GM23248 (cell line): ENCODE measurements around the gene UNC5A. TPM values are rescaled to one million over a fixed set of nuclear protein-coding genes. Genes with fewer than 3 reads are reported as not detected.

Source experiments
- DNase-seq: peaks from one replicate; pipeline ENCODE4 v3.0.0-alpha.2; 2015
- H2AFZ ChIP-seq: fragments of 200-600 bp; sonication (generic); 2 replicates; pipeline ENCODE4 v1.6.1; 2016; ENCODE audit warnings: antibody characterized with exemption
- H3F3A ChIP-seq: fragments of 200-600 bp; sonication (generic); 2 replicates; pipeline ENCODE4 v1.6.1; 2016; ENCODE audit warnings: mild to moderate bottlenecking, antibody characterized with exemption, mixed run types; ENCODE audit not compliant: insufficient read depth
- H3K27ac ChIP-seq: fragments of 200-600 bp; sonication (generic); 2 replicates; pipeline ENCODE4 v1.5.1; 2016; ENCODE audit warnings: mild to moderate bottlenecking
- H3K27me3 ChIP-seq: fragments of 200-600 bp; sonication (generic); replicated peaks from 2 replicates; pipeline ENCODE4 v1.6.1; 2016; ENCODE audit warnings: mild to moderate bottlenecking; ENCODE audit not compliant: insufficient read depth
- H3K36me3 ChIP-seq: fragments of 200-600 bp; sonication (generic); 2 replicates; pipeline ENCODE4 v1.6.1; 2016; ENCODE audit warnings: low read depth, mild to moderate bottlenecking
- H3K4me1 ChIP-seq: fragments of 200-600 bp; sonication (generic); 2 replicates; pipeline ENCODE4 v1.6.1; 2016; ENCODE audit warnings: mild to moderate bottlenecking; ENCODE audit not compliant: insufficient read depth
- H3K4me2 ChIP-seq: fragments of 200-600 bp; sonication (generic); one replicate; pipeline ENCODE4 v1.6.1; 2016; ENCODE audit warnings: mild to moderate bottlenecking; ENCODE audit not compliant: unreplicated experiment
- H3K4me3 ChIP-seq: fragments of 200-600 bp; sonication (generic); 2 replicates; pipeline ENCODE4 v1.5.1; 2016; ENCODE audit warnings: mild to moderate bottlenecking
- H3K79me2 ChIP-seq: fragments of 200-600 bp; sonication (generic); 2 replicates; pipeline ENCODE4 v1.6.1; 2016; ENCODE audit warnings: mild to moderate bottlenecking; ENCODE audit not compliant: insufficient read depth
- H3K9ac ChIP-seq: fragments of 200-600 bp; sonication (generic); 2 replicates; pipeline ENCODE4 v1.6.1; 2016; ENCODE audit warnings: mild to moderate bottlenecking
- H3K9me2 ChIP-seq: fragments of 200-600 bp; sonication (generic); 2 replicates; pipeline ENCODE4 v1.6.1; 2016; ENCODE audit warnings: mixed run types, mild to moderate bottlenecking, moderate library complexity; ENCODE audit not compliant: insufficient read depth
- H3K9me3 ChIP-seq: fragments of 200-600 bp; sonication (generic); one replicate; pipeline ENCODE4 v1.6.1; 2017; ENCODE audit warnings: low read depth
- H4K20me1 ChIP-seq: fragments of 200-600 bp; sonication (generic); 2 replicates; pipeline ENCODE4 v1.6.0; 2016; ENCODE audit not compliant: insufficient read depth
- EZH2 ChIP-seq: fragments of 200-600 bp; sonication (generic); IDR thresholded peaks from 2 replicates; pipeline ENCODE4 v1.6.1; 2018; ENCODE audit warnings: antibody characterized with exemption, mild to moderate bottlenecking; ENCODE audit not compliant: insufficient read depth, poor library complexity, severe bottlenecking
- EZH2phosphoT487 ChIP-seq: fragments of 200-600 bp; sonication (generic); IDR thresholded peaks from 2 replicates; pipeline ENCODE4 v1.6.1; 2018; ENCODE audit warnings: antibody characterized with exemption, moderate library complexity, mild to moderate bottlenecking, low read depth; ENCODE audit not compliant: insufficient read depth
- WGBS, 2 experiments: methylation state at CpG; one replicate each; pipeline ENCODE4 v1.1.6; 2015 to 2017; ENCODE audit warnings: low lambda C conversion rate in 2 of 2, low coverage in 1 of 2; ENCODE audit errors: missing lambda C conversion rate in 2 of 2; 5-methylcytosine and 5-hydroxymethylcytosine counted together
- in situ Hi-C: fragments of 300-500 bp; cut with MboI; formaldehyde crosslinking; loops from 2 replicates; pipeline ENCODE4 v1.15.0; 2020
- polyA plus RNA-seq: library from polyadenylated mRNA; unstranded; fragments of >200 nt; fragmentation: Nextera tagmentation; extraction: Ambion mirVana; gene quantifications from 2 replicates; pipeline ENCODE4 v1.2.1, GENCODE V29; 2016
- total RNA-seq: library from RNA; depleted of rRNA; stranded (reverse); fragments of >200 nt; shearing (Covaris generic); gene quantifications from 2 replicates; pipeline ENCODE4 v1.2.3, GENCODE V29; 2014

Gene UNC5A
- total and polyA plus RNA-seq, 2 experiments from 2014 or later = not detected

DNA sequence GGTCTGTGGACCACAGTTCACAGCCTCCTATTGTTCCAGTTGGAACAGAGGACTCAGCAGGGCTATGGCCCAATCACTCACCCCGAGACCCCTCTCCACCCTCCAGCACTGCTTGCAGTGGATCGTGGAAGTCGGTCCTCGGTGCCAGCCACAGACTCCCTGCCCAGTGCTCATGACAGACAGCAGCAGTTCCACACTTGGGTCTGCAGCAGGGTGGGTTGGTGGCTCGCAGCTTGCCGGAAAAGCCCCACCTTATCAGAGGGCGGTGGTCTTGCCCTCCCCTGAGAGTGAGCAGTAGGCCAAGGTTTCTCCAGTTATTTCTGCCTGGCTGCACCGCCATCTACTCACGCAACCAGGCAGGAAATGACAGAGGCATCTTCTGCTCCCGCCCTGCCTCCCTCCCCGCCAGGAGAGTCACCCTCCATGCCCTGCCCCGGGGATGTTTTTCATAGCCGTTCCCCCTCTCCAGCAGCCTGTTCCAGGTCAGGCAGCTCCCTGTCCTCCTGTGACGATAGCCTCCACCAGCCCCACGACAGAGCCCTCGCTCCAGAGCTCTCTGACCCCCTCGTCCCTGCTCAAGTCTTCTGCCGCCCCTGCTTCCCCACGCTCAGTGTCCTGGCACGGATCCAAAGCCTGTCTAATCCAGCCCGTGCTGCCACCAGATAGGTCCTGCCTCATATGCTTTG is 34.5 kb downstream of the UNC5A start:
- in situ Hi-C loops = no loop called here
- H2AFZ ChIP-seq = no peak overlapping the region

DNA sequence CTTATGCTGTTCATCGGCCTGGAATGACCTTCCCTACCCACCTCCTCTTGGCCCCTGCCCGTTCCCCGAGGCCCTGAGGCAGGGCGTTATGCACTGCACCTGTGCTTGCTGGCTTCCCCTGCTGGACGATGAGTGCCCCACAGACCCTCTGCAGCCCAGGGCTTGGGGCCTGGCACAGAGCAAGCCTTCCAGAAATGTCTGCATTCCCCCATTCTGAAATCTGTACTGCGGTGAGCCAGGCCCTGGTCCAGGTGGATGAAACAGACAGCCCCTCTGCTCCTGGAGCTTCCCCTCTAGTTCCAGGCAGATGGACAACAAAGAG is 35.0 kb downstream of the UNC5A start:
- Histone ChIP-seq H3K4me1 (no peaks in the 10 kb centered on the region), H3K4me2 (no peak overlapping the region), H3K9me2 (no peaks in the 10 kb centered on the region), H3K79me2 (no peaks in the 10 kb centered on the region), H3K36me3 (no peaks in the 10 kb centered on the region), H3K9ac (no peak overlapping the region), H3K4me3 (no peak overlapping the region), H2AFZ (no peak overlapping the region), H3K27me3 (peaks cover 9% of the 10 kb centered on the region; the same call in 1 of the 2 replicates), H3K27ac (no peak overlapping the region), H3K9me3 (no peaks in the 10 kb centered on the region), H3F3A (no peaks in the 10 kb centered on the region), H4K20me1 (no peaks in the 10 kb centered on the region)
- 32 to 41% methylated on average over 6 of the region's 6 CpGs for WGBS, 2 experiments
- in situ Hi-C loops = no loop called here
- DNase-seq = no peak
- TF ChIP-seq EZH2 = no peak
- TF ChIP-seq EZH2phosphoT487 = no peak

More for the DNA sequence above, 34.5 kb downstream of the UNC5A start:
- Histone ChIP-seq H3K9me2 (no peaks in the 10 kb centered on the region), H3K4me1 (no peaks in the 10 kb centered on the region), H3K36me3 (no peaks in the 10 kb centered on the region), H3K27ac (no peak overlapping the region), H3K9me3 (no peaks in the 10 kb centered on the region), H4K20me1 (no peaks in the 10 kb centered on the region), H3K4me3 (no peak overlapping the region), H3K79me2 (no peaks in the 10 kb centered on the region), H3K9ac (no peak overlapping the region), H3K27me3 (peaks cover 10% of the 10 kb centered on the region; the same call in 1 of the 2 replicates), H3F3A (no peaks in the 10 kb centered on the region), H3K4me2 (no peak overlapping the region)
- peak; percentile 71 for DNase-seq
- no peak for TF ChIP-seq EZH2
- no peak for TF ChIP-seq EZH2phosphoT487
- WGBS, 2 experiments = 40 to 43% methylated on average over 17 to 21 of the region's 21 CpGs

DNA sequence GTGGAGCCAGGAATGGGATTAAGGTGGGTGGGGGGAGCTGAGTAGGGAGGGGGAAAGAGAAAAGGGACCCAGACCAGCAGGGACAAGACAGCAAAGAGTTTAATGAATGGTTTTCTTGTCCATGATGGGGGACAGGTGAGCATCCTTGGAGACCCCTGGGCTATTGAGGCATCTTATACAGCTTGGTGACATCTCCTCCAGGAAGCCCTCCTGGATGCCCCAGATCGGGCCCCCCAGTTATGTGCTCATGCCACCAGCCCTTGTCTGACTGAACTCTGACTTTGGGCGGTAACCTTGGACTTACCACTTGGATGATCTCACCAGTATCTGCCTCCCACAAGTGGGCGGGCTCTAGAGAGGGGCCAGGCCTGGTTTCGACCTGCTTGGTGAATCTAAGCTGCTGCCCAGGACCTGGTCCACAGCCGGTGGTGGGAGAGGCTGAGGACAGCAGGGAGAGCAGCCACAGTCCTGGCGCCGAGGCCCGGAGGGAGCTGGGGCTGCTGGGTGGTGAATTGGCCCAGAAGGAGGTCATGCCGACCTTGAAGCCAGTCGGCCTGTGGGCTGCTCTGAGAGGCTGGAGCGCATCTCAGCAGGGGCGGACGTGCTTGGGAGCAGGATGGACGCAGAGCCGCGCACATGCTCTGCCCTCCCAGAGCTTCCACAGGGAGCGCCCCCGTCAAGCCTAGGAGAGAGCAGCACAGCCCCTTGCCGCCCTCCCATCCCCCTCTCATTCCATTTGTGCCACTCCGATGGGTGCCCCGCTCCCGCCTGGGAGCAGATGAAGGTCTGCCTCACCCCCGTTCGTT is 36.2 kb downstream of the UNC5A start:
- Histone ChIP-seq H3K4me1 (no peaks in the 10 kb centered on the region), H3K36me3 (no peaks in the 10 kb centered on the region), H3K79me2 (no peaks in the 10 kb centered on the region), H4K20me1 (no peaks in the 10 kb centered on the region), H3K9ac (no peak overlapping the region), H3K9me2 (no peaks in the 10 kb centered on the region), H3K4me2 (no peak overlapping the region), H3K9me3 (no peaks in the 10 kb centered on the region), H3K27me3 (peaks cover 3% of the 10 kb centered on the region; the same call in 1 of the 2 replicates), H3K27ac (no peak overlapping the region), H3F3A (no peaks in the 10 kb centered on the region), H3K4me3 (no peak overlapping the region), H2AFZ (no peak overlapping the region)
- no peak for TF ChIP-seq EZH2phosphoT487
- TF ChIP-seq EZH2 = no peak
- peak; percentile 54 for DNase-seq
- in situ Hi-C loops = no loop called here
- 20 to 25% methylated on average over 23 to 24 of the region's 24 CpGs for WGBS, 2 experiments

DNA sequence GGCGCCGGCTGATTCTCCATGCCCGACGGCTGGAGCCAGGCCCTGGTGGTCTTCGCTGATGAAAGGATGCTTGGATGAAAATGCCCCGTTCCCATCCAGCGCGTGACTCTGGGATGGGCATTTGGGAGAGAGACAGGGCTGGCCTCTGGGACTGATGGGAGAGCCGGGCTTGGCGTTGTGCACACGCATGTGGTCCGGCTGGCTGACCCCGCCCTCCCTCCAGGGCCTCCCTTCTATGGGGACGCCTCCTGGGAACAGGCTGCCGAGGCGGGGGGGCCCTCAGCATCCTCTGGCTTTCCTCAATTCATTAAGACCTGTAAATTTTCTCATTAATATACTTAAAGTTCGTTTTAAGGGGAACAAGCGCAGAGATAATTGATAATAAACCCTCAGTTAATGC is 36.8 kb downstream of the UNC5A start:
- no peaks in the 10 kb centered on the region for H3F3A ChIP-seq
- in situ Hi-C loops = no loop called here
- DNase-seq = no peak
- no peak overlapping the region for H3K4me3 ChIP-seq
- no peak for TF ChIP-seq EZH2
- TF ChIP-seq EZH2phosphoT487 = no peak
- H3K4me1 ChIP-seq = no peaks in the 10 kb centered on the region
- WGBS, 2 experiments = 32 to 34% methylated on average over 18 of the region's 18 CpGs
- no peaks in the 10 kb centered on the region for H3K79me2 ChIP-seq
- no peak overlapping the region for H3K9ac ChIP-seq
- no peak overlapping the region for H3K4me2 ChIP-seq
- no peaks in the 10 kb centered on the region for H3K36me3 ChIP-seq
- no peaks in the 10 kb centered on the region for H4K20me1 ChIP-seq
- H3K27me3 ChIP-seq = peaks cover 3% of the 10 kb centered on the region; the same call in 1 of the 2 replicates
- no peaks in the 10 kb centered on the region for H3K9me2 ChIP-seq
- H3K9me3 ChIP-seq = no peaks in the 10 kb centered on the region
- no peak overlapping the region for H2AFZ ChIP-seq
- H3K27ac ChIP-seq = no peak overlapping the region
